Left lung (tissue), 10 donors: ENCODE data around the gene SERAC1. TPM values are rescaled to one million over a fixed set of nuclear protein-coding genes. Genes with fewer than 3 reads are reported as not detected.

ENCODE experiments used
- ATAC-seq: fragments of 200-7000 bp; cut with Tn5 transposase; one replicate; pipeline ENCODE4 v1.9.1; 2020; ENCODE audit warnings: moderate library complexity
- DNase-seq, 4 donors: peaks; one replicate each; pipeline ENCODE4 v3.0.0-alpha.2; 2013 to 2020
- H3K27ac ChIP-seq, 2 donors: fragments of 200-600 bp; sonication (generic) in 1 of 2; one replicate each; pipeline versions ENCODE4 v1.5.0 to v1.8.0; 2020 to 2021
- H3K27me3 ChIP-seq, 2 donors: fragments of 200-600 bp; sonication (generic) in 1 of 2; one replicate each; pipeline versions ENCODE4 v1.5.0 to v1.8.0; 2020 to 2021
- H3K36me3 ChIP-seq, 2 donors: fragments of 200-600 bp; sonication (generic) in 1 of 2; one replicate each; pipeline versions ENCODE4 v1.5.0 to v1.8.0; 2020 to 2021
- H3K4me1 ChIP-seq, 2 donors: fragments of 200-600 bp; one replicate each; pipeline ENCODE4 v1.8.0; 2021
- H3K4me3 ChIP-seq, 2 donors: fragments of 200-600 bp; sonication (generic) in 1 of 2; one replicate each; pipeline versions ENCODE4 v1.5.0 to v1.8.0; 2020 to 2021; ENCODE audit warnings: mild to moderate bottlenecking in 1 of 2
- H3K9me3 ChIP-seq, 2 donors: fragments of 200-600 bp; sonication (generic) in 1 of 2; one replicate each; pipeline versions ENCODE4 v1.5.0 to v1.8.0; 2020 to 2021
- CTCF ChIP-seq, 2 donors: fragments of 200-600 bp; sonication (generic) in 1 of 2; IDR thresholded peaks; one replicate each; pipeline versions ENCODE4 v1.5.0 to v1.8.0; 2021; ENCODE audit warnings: antibody characterized with exemption in 2 of 2
- intact Hi-C, 2 donors: fragments of 100-400 bp; cut with DNase I; formaldehyde crosslinking; loops; one replicate each; pipeline versions ENCODE4 v1.11.2 to v1.14.2; 2022
- polyA plus RNA-seq, 6 donors: library from polyadenylated mRNA; unstranded; fragments of 120-200 nt; gene quantifications; one replicate each; pipeline ENCODE4 v1.2.1, GENCODE V29; 2013; ENCODE audit not compliant: insufficient read length in 6 of 6
- total RNA-seq, 2 donors: library from RNA; stranded (reverse); fragmentation: NEBNext Ultra II Directional; extraction: Animal tissue kit (Norgen Biotek cat#: 25700); gene quantifications; one replicate each; pipeline ENCODE4 v1.2.1, GENCODE V29; 2021
- donor health status: DM: no; HTN: yes; CAD: no.
- donor health status: DM: no; HTN: no; CAD: no.

Gene SERAC1
- total and polyA plus RNA-seq, 8 donors, result 7.7 to 10.7 (median 9.2) TPM

- peaks cover 0 to 47% of the 10 kb centered on the region in 2 donors for H3K36me3 ChIP-seq
- TF ChIP-seq CTCF (IDR thresholded peaks at IDR 0.05), result no peak
- ATAC-seq (peak; percentile 2), DNase-seq (no peak)
- H3K27me3 ChIP-seq, result no peaks in the 10 kb centered on the region
- intact Hi-C loops, result no loop called here
- peak overlapping the region in 1 of 2 donors; percentile 63 for H3K27ac ChIP-seq
- H3K9me3 ChIP-seq, result no peaks in the 10 kb centered on the region
- H3K4me3 ChIP-seq, result no peak overlapping the region
- H3K4me1 ChIP-seq, result peaks cover 6 to 27% of the 10 kb centered on the region in 2 donors
Measured at GRCh38 chr6:158068156-158068892, 99.7 kb downstream of the SERAC1 start.

GRCh38 chr6:158067436-158068015 lies 100.5 kb downstream of the SERAC1 start:
- H3K27me3 ChIP-seq, result no peaks in the 10 kb centered on the region
- no peak overlapping the region for H3K27ac ChIP-seq
- no peak for TF ChIP-seq CTCF (IDR thresholded peaks at IDR 0.05)
- H3K4me1 ChIP-seq, result peaks cover 6 to 27% of the 10 kb centered on the region in 2 donors
- H3K9me3 ChIP-seq, result no peaks in the 10 kb centered on the region
- DNase-seq (no peak), ATAC-seq (no peak)
- H3K36me3 ChIP-seq, result peaks cover 0 to 49% of the 10 kb centered on the region in 2 donors
- intact Hi-C loops, result no loop called here
- no peak overlapping the region for H3K4me3 ChIP-seq

GRCh38 chr6:158066136-158066781 lies 101.8 kb downstream of the SERAC1 start:
- H3K9me3 ChIP-seq, result no peaks in the 10 kb centered on the region
- no peaks in the 10 kb centered on the region for H3K27me3 ChIP-seq
- no peak for TF ChIP-seq CTCF (IDR thresholded peaks at IDR 0.05)
- H3K36me3 ChIP-seq, result peaks cover 0 to 43% of the 10 kb centered on the region in 2 donors
- intact Hi-C loops, result no loop called here
- peaks cover 6 to 21% of the 10 kb centered on the region in 2 donors for H3K4me1 ChIP-seq
- no peak for ATAC-seq
- no peak for DNase-seq
- no peak overlapping the region for H3K4me3 ChIP-seq
- no peak overlapping the region for H3K27ac ChIP-seq

GRCh38 chr6:158064725-158065251 lies 103.3 kb downstream of the SERAC1 start:
- H3K36me3 ChIP-seq, result peaks cover 0 to 40% of the 10 kb centered on the region in 2 donors
- H3K4me3 ChIP-seq, result no peak overlapping the region
- no peak for TF ChIP-seq CTCF (IDR thresholded peaks at IDR 0.05)
- H3K4me1 ChIP-seq, result peaks cover 20 to 36% of the 10 kb centered on the region in 2 donors
- intact Hi-C loops, result no loop called here
- H3K27me3 ChIP-seq, result no peaks in the 10 kb centered on the region
- DNase-seq, result no peak
- no peak for ATAC-seq
- no peak overlapping the region for H3K27ac ChIP-seq
- H3K9me3 ChIP-seq, result no peaks in the 10 kb centered on the region

- DNase-seq (no peak), ATAC-seq (no peak)
- intact Hi-C loops, result no loop called here
- peaks cover 0 to 40% of the 10 kb centered on the region in 2 donors for H3K36me3 ChIP-seq
- no peak for TF ChIP-seq CTCF (IDR thresholded peaks at IDR 0.05)
- peaks cover 17 to 37% of the 10 kb centered on the region in 2 donors for H3K4me1 ChIP-seq
- no peak overlapping the region for H3K27ac ChIP-seq
- no peaks in the 10 kb centered on the region for H3K9me3 ChIP-seq
- H3K27me3 ChIP-seq, result no peaks in the 10 kb centered on the region
- no peak overlapping the region for H3K4me3 ChIP-seq
Measured at GRCh38 chr6:158063736-158064135, 104.3 kb downstream of the SERAC1 start.
